ENCODE results near the gene SHC2.

SHC2 gene, protein sequence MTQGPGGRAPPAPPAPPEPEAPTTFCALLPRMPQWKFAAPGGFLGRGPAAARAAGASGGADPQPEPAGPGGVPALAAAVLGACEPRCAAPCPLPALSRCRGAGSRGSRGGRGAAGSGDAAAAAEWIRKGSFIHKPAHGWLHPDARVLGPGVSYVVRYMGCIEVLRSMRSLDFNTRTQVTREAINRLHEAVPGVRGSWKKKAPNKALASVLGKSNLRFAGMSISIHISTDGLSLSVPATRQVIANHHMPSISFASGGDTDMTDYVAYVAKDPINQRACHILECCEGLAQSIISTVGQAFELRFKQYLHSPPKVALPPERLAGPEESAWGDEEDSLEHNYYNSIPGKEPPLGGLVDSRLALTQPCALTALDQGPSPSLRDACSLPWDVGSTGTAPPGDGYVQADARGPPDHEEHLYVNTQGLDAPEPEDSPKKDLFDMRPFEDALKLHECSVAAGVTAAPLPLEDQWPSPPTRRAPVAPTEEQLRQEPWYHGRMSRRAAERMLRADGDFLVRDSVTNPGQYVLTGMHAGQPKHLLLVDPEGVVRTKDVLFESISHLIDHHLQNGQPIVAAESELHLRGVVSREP

DNA sequence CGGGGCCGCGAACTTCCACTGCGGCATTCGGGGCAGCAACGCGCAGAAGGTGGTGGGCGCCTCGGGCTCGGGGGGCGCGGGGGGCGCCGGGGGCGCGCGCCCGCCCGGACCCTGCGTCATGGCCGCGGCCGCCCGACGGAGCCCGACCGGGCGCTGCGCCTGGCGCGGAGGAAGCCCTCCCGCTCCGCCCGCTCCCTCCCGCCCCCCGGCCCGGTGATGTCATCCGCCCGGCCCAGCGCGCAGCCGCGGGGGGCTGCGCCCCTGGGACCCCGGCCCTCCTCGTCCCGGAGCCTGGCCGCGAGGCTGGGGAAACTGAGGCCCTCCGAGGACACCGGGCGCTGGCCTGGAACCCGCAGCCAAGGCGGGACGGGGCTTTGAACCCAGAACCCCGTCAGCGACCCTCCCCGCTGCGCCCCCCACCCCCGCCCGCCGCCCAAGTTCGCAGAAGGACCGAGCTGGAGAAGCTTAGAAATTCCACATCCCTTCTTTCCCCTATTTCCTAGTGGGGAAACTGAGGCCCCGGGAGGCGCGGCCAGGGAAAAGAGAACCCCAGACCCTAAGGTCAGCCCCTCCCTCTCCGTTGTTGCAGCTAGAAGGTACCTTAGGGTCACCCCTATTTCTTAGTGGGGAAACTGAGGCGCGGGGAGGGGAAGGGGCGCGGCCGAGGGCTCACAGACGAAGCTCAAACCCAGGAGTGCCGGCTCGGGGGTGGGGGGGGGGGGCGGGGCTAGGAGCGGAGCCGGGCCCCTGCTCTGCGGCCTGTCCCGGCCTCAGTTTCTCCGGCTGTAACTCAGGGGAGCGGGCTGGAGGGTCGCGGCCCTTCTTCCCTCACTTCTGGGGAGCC lies at the start of gene SHC2:
TSS of gene SHC2 (minus strand) at position 157 of the 844 bp plus-strand sequence. CDS start at position 120, 37 bp downstream.
- DNase-seq (ENCODE audit: low spot score) = no peak

DNA sequence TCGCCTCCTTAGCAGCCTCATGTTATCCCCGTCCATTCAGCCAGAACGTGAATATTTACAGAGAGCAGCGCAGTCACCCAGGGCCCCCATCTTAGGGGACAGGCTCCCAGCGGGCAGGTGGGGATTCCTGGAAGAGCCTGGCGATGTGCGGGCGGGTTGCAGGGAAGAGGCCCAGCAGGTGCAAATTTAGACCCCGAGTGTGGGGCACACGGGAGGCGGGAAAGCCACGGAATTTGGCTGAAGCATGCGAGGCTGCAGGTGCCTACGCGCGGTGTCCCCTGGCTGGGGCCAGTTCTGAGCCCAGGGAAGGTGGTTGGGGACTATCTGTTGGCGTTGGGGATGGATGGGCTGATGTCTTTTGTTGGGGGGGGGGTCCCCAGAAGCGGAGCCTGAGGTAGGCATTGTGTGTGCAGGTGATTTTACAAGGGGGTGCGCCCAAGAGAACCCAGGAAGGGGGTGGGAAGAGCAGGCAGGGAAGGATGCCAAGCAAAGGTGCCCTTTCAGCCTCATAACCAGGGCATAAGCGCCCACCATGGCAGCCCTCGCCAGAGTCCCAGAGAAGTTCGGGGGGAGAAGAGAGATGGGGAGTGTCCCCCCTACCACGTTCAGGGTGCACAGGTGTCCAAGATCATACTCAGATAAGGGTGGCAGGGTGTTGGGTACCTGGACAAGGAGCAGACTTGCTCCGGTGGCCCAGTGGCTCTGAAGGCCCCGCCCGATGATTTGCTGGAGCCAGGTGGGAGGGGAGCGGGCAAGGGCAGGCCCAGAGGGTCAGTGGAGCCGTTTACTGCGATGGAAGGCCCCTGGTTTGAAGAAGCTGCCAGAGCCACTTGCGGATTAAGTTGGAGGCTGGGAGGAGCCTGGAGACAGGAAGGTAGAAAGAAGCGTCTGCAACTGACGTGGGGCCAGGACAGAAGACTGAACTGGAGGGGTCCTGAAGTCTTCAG lies 47.6 kb upstream of the SHC2 start:
- DNase-seq (ENCODE audit: low spot score) = no peak

DNA sequence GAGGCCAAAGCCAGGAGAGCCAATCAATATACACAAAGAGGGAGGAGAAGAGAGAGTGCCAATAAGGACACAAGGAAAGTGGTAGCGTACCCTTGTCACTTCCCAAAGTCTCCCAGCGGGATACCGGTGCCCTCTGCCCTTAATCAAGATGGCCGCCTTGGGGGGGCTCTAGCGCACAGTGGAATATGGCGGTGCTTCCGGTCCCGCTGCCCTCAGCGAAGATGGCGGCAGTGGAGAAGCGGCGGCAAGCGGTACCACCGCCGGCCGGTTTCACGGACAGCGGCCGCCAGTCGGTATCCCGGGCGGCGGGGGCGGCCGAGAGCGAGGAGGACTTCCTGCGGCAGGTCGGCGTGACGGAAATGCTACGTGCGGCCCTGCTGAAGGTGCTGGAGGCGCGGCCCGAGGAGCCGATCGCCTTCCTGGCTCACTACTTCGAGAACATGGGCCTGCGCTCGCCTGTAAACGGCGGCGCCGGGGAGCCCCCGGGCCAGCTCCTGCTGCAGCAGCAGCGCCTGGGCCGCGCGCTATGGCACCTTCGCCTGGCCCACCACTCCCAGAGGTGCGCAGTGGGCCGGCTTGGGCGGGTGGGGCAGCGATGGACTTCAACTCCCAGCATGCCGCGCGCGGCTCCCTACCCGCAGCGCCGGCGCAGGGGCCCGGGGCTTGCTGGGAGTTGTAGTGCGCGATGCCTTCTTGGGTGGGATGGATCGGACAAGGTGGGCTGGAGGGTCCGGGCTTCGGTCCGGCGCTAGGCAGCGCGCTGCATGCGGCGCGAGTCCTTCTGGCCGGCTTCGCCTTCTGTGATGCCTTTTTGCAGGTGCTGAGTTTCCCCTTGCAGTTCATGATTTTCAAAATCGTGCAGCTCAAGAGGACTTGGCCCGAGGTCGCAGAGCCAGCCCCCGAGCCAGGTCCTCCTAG lies 46.7 kb upstream of the SHC2 start, which contains the start of gene TPGS1:
TSS of gene TPGS1 (plus strand) at position 212 of the 918 bp plus-strand sequence. CDS start at position 222, 10 bp downstream.
- DNase-seq (ENCODE audit: low spot score) = peak; percentile 85

DNA sequence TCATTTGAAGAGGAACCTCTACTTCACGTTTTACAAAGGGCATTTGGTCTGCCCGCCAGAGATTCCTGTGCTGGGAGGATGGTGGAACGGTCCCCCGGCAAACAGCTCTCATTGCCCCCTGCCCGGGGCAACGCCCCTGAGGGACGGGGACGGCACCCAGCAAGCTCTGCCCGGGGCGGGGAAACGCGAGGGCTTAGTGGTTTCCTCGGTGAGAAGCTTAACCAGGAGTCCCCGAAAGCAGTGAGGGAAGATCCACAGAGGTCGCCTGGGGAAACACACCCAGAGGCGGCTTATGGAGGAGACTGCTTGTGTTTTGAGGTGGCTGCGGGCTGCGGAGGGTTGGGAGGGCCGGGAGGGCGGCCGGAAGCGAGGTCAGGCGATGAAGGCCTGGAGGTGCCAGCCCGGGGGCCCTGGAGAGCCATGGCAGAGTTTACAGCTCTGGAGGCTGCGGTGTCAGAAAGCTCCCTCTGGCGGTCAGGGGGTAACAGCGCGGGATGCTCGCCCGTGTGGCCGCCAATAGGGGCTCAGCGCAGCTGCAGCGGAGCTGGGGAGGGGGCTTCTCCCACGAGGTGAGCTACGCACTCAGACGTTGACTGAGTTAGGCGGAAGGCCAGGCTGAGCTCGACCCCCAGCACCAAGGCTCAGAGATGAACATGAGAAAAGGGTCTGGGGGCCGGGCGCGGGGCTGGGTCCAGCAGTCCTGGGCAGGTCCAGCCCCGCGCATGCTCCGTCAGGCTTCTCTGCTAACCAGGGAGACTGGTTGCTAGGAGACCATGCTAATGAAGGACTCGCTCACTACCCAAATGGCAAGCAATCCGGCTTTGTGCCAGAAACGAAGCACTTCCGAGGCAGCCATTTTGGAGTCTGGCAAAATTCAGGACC lies 45.8 kb upstream of the SHC2 start:
- DNase-seq (ENCODE audit: low spot score) = peak; percentile 100

DNA sequence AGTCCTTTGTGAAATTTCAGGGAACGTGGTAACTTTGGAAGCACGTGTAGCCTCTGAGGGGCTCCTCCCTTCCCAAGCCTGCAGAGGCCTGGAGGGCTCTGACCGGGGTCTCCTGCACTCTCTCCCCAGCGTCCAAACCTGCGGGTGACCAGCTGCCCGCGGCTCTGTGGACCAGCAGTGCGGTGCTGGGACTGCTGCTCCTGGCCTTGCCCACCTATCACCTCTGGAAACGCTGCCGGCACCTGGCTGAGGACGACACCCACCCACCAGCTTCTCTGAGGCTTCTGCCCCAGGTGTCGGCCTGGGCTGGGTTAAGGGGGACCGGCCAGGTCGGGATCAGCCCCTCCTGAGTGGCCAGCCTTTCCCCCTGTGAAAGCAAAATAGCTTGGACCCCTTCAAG lies 43.8 kb upstream of the SHC2 start:
- no peak for DNase-seq (ENCODE audit: low spot score)

DNA sequence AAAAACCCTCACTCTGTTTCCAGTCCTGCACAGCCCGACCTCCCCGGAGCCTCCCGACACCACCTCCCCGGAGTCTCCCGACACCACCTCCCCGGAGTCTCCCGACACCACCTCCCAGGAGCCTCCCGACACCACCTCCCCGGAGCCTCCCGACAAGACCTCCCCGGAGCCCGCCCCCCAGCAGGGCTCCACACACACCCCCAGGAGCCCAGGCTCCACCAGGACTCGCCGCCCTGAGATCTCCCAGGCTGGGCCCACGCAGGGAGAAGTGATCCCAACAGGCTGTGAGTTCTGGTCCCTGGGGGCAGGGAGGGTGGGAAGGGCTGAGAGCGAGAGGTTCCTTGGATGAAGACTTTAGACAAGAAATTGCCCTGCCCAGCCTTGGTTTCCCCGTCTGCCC lies 40.8 kb upstream of the SHC2 start:
- no peak for DNase-seq (ENCODE audit: low spot score)

DNA sequence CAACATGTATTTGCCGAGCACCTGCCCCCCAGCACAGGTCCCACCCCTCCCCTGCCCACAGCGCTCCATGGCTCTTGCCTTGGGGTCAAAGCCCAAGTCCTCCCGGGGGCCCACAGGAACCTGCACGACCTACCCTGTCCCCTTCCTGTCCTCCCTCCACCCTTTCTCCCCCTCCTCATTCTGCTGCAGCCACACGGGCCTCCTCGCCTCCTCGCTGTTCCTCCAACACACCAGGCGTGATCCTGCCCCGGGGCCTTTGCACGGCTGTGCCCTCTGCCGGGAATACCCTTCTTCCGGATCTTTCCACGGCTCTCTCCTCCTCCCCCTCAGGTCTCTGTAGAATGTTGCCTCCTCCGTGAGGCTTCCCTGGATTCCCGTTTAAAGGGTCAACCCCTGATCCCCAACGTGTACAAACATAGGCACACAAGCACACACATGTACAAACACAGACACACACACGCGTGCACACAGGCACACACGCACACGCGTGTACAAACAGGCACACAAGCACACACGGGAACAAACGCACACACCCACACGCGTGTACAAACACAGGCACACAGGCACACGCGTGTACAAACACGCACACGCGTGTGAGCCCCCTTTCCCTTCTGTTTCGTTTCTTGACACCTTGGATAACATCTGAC lies 38.3 kb upstream of the SHC2 start:
- DNase-seq (ENCODE audit: low spot score) = no peak

DNA sequence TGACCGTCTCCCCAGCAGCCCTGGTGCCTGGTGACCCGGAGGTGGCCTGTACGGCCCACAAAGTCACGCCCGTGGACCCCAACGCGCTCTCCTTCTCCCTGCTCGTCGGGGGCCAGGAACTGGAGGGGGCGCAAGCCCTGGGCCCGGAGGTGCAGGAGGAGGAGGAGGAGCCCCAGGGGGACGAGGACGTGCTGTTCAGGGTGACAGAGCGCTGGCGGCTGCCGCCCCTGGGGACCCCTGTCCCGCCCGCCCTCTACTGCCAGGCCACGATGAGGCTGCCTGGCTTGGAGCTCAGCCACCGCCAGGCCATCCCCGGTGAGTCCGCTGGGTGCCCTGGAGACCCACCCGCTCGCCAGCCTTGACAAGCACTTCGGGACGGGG lies 37.7 kb upstream of the SHC2 start:
- DNase-seq (ENCODE audit: low spot score) = no peak

DNA sequence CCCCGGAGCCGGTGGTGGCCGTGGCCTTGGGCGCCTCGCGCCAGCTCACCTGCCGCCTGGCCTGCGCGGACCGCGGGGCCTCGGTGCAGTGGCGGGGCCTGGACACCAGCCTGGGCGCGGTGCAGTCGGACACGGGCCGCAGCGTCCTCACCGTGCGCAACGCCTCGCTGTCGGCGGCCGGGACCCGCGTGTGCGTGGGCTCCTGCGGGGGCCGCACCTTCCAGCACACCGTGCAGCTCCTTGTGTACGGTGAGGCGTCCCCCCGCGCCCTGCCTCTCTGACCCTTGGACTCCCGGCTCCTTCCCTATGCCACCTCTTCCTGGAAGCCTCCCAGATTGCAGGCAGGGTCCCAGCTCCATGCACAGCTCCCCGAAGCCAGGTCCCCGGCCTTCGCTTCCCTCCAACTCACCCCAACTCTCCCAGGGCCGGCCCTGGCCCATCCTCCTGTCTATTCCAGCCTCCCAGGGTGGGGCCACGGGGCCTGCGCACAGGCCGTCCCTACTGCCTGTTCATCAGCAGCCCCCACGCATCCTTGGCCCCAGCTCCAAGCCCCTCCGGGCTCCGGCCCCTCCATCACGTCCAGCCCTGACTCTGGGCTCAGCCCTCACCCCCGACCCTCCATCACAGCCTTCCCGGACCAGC lies 37.2 kb upstream of the SHC2 start:
- DNase-seq (ENCODE audit: low spot score) = no peak

DNA sequence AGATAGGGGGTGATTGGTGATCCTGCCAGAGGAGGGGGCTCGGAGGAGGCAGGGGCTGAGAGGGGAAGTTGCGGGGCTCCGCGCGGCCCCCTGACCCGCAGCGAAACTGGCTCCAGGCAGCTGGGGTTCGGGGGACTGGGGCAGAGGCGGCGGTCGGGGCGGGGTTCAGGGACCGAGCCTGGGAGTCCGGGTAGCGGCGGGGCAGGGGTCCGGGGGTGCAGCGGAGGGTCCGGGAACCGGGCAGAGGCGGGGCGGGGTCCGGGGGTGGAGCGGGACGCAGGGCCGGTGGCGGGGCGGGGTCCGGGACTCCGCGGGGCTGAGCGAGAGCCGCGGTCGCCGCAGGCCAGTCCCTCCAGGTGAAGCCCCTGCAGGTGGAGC lies 36.6 kb upstream of the SHC2 start:
- DNase-seq (ENCODE audit: low spot score) = no peak

DNA sequence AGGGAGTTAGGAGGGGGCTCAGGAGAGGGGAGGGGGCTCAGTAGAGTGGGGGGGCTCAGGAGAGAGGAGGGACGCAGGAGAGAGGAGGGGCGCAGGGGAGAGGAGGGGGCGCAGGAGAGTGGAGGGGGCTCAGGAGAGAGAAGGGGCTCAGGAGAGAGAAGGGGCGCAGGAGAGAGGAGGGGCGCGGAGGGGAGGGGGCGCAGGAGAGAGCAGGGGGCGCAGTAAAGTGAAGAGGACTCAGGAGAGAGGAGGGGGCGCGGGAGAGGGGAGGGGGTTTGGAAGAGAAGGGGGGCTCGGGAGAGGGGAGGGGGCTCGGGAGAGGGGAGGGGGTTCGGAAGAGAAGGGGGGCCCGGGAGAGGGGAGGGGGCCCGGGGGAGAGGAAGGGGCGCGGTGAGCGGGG lies 36.2 kb upstream of the SHC2 start:
- no peak for DNase-seq (ENCODE audit: low spot score)

DNA sequence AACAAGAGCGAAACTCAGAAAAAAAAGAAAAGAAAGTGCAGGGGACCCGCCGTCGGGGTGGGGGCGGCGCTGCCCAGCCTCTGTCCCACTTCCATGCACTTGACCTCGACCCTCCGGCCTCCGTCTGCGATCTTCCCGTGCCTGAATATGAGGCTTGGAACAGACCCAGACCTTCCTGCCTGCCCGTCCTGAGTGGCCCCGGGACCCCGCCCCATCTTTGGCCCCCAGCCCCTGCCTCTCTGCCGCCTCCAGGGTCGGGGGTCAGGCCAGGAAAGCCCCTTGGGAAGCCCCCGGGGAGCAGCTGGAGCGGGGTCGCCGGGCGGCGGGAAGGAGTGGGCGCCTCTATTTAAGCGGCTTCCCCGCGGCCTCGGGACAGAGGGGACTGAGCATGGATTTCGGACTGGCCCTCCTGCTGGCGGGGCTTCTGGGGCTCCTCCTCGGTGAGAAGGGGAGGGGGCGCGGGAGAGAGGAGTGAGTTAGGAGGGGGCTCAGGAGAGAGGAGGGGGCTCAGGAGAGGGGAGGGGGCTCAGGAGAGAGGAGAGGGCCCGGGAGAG lies 35.4 kb upstream of the SHC2 start, which contains the start of gene MADCAM1:
TSS of gene MADCAM1 (plus strand) at position 375 of the 554 bp plus-strand sequence. CDS start at position 389, 14 bp downstream.
- DNase-seq (ENCODE audit: low spot score) = no peak

DNA sequence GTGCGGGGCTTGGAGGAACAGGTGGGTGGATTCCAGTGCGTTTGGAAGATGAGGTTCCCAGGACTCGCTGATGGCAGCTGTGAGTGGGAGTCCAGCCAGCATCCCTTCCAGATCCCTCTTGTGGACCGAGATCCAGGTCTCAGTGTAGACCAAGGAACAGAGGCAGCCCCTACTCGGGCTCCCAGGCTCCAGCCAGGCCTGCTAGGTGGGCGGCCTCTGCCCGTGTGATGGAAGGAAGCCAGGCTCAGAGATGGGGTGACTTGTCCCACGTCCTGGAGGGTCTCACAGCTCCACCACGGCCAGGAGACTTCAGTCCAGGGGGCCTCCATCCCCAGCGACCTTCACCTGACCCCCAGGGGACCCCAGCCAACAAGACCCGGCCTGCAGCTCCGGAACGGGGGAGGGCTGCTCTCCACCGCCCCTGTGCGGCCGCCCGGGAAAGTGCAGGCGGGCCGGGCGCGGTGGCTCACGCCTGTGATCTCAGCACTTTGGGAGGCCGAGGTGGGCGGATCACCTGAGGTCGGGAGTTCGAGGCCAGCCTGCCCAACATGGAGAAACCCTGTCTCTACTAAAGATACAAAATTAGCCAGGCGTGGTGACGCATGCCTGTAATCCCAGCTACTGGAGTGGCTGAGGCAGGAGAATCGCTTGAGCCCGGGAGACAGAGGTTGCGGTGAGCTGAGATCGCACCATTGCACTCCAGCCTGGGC lies 34.7 kb upstream of the SHC2 start:
- no peak for DNase-seq (ENCODE audit: low spot score)

DNA sequence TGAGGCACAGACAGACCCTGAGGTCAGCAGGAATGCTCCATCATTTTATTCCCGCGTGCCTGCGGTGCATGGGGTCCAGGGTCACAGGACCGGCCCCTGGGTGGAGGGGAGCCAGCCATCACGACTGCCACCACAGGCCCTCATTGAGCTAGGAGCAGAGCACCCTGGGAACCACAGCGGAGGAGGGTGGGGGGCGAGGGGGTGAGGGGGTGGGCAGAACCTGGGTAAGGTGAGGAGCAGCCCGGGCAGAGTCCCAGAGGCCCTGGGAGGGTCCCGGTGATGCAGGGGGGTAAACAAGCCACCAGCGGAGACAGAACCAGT lies 34.2 kb upstream of the SHC2 start:
- no peak for DNase-seq (ENCODE audit: low spot score)

DNA sequence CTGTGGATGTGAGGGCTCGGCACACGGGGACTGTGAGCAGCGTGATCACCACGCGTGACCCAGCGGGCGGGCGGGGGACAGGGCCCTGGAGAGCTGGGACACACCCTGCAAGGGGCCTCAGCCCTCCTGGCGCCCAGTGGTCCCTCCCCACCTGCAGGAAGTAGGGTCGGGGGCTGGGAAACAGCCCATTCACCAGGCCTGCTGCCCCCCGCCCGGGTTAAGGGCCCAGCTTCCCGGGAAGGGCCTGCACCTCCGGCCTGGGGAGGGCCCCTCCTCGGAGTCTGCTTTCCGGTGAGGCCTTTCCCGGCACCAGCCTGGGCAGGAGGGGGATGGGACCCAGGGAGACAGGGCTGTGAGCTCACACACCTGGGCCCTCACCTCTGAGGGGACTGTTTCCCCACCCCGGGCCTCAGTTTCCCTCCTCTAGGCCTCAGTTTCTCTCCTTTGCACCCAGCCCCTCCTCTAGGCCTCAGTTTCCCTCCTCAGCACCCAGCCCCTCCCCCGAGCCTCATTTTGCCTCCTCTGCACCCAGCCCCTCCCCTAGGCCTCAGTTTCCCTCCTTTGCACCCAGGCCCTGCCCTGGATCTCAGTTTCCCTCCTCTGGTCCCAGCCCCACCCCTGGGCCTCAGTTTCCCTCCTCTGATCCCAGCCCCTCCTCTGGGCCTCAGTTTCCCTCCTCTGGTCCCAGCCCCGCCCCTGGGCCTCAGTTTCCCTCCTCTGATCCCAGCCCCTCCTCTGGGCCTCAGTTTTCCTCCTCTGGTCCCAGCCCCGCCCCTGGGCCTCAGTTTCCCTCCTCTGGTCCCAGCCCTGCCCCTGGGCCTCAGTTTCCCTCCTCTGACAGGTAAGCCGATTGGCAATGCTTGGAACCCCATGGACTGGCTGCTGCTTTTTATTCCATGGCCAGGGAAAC lies 33.6 kb upstream of the SHC2 start:
- no peak for DNase-seq (ENCODE audit: low spot score)

DNA sequence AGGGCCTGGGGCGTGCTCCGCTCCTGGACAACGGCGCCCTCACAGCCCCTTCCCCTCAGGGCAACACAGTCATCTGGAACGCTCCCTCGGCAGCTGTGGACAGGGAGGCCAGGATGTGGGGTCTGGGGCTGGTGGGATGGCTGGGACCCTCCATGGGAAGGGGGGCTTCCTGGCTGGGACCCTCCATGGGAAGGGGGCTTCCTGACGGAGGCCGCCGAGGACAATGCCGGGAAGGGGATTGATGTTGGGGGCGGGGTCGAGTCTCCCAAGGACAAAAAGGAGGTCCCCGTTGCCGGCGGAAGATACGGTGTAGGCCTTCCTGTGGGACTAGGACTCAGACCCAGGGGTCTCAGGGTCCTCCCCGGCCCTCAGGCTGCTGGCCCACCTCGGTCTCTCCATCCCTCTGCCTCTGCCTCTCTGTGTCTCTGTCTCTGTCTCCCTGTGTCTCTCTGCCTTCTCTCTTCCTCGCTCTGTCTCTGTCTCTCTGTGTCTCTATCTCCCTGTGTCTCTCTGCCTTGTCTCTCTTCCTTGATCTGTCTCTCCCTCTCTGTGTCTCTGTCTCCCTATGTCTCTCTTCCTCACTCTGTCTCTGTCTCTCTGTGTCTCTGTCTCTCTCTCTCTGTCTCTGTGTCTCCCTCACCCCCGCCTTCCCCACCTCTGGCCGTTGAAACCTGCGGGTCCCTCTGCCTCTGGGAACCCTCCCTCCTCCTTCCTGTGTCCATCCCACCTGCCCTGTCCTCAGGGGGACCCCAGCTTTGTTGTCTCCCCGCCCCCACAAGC lies 32.7 kb upstream of the SHC2 start:
- no peak for DNase-seq (ENCODE audit: low spot score)
